GM21423 (cell line): ENCODE measurements around the gene NLGN2.
A peak's percentile ranks its signal among the peaks of the same experiment; 100 is the strongest.

Experiments used
- ATAC-seq: cut with Tn5 transposase; IDR thresholded peaks from one replicate; pipeline ENCODE4 v1.9.1; 2021; ENCODE audit warnings: mild to moderate bottlenecking, moderate library complexity; ENCODE audit not compliant: unreplicated experiment

NLGN2 gene

GRCh38 chr17:7391307-7391706 lies 16.3 kb upstream of the NLGN2 start:
- ATAC-seq = no peak

GRCh38 chr17:7392696-7393612 lies 14.7 kb upstream of the NLGN2 start:
- ATAC-seq = no peak

DNA sequence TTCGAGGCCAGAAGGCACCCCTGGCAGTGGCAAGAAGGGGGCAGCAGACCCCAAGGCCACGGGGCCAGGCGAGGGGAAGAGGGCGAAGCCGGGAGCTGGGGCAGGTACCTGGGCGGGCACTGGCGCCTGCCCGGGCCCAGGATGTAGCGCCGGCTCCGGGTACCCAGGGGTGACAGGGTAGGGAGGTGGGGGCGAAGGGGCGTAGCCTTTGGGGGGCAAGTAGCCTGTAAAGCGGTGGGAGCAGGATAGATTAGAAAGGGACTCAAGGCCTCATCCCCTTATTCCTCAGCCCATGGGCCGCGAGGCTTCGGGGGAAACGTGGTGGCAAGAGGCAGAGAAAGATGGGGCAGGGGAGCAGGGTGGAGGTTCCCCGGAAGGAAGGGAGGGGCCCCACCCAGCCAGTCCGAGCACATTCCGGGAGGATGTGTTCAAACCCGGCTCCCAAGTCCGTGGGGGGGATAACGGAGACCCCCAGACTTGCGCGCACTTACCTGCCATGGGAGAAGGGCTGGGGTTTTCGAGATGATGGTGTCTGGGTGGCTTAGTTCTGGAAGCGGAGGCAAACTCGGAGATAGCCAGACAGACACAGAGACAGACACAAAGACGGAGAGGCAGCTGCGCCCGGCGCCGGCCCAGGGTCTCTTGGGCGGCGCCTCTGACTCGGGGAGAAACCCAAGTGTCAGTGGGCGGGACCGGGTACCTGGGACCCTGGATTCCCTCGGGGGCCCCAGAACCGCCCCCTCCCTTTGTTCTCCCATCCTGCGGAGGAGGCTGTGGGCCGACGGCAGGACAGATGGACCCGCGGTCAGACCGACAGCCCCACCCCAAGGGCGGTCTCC lies 13.8 kb upstream of the NLGN2 start:
- ATAC-seq = peak; percentile 36

GRCh38 chr17:7394452-7395191 lies 13.0 kb upstream of the NLGN2 start, which contains the start of gene PLSCR3:
PLSCR3 (minus strand) TSS chr17:7394525; CDS start chr17:7394110, 415 bp downstream.
- peak; percentile 75 for ATAC-seq

DNA sequence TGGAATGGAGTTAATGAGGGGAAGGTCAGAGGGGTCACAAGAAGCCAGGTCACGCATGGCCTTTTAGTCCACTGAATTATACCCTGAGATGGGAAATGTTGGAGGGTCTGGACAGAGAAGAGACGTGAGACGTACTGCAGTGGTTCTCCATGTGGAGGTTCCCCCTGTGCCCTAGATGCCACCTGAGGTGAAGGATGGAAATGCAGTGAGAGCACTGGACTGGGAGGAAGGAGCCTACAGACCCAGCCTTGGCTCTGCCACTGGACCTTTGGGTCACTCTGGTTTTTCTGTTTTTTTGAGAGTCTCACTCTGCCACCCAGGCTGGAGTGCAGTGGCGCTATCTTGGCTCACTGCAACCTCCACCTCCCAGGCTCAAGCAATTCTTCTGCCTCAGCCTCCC lies 11.5 kb upstream of the NLGN2 start:
- ATAC-seq = no peak

DNA sequence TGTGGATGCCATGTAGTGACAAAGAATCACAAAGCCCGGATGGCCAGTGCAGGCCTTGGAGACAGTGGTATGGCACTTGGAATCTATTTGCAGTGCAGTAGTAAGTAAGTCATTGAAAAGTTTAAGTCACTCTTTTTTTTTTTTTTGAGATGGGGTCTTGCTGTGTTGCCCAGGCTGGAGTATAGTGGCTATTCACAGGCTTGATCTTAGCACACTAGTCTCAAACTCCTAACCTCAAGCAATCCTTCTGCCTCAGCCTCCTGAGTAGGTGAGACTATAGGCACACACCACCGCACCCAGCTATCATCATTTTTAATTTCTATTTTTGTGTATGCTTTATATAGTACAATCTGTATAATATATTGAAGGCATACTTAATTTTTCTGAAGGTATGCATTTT lies 9.0 kb upstream of the NLGN2 start:
- no peak for ATAC-seq

GRCh38 chr17:7403043-7403726 lies 4.5 kb upstream of the NLGN2 start:
- ATAC-seq = no peak

- no peak for ATAC-seq
Observed at GRCh38 chr17:7403727-7403976, 4.0 kb upstream of the NLGN2 start.

DNA sequence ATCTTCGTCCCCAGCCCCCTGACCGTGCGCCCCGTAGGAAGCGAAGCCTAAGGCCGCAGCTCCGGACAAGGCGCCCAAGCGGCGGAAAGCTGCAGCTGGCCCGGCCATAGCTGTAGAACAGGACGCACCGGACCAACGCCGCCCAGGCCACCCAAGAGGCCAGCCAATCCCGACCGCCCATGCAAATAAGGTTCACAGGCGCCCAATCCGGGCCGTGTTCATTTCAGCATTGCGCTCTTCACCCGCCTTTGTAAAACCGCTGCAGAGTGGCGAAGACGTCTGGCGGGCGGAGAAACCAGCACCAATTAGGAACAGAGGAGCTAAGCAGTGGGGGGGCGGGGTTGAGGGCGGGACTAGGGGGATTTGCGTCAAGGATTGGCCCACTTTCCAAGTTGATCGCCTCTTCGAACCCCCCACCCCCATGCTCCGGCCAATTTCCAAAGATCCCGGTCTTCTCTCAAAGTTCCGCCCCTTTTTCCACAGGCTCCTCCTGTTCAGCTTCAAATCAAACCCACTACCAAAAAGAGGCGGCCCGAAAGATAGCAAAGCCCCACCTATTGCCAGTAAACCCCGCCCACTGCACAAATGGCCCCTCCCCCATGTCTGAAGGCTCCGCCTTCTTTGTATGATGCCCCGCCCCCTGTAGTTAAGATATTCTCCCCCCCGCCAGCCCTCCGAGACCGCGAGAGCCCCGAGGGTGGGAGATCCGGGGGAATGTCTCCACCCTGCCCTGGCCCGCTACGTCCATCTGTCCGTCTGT lies 3.5 kb upstream of the NLGN2 start, which contains the start of gene TMEM256:
TSS of gene TMEM256 (minus strand) at position 121 of the 760 bp plus-strand sequence. CDS start at position 108, 13 bp downstream.
- ATAC-seq = peak; percentile 94

DNA sequence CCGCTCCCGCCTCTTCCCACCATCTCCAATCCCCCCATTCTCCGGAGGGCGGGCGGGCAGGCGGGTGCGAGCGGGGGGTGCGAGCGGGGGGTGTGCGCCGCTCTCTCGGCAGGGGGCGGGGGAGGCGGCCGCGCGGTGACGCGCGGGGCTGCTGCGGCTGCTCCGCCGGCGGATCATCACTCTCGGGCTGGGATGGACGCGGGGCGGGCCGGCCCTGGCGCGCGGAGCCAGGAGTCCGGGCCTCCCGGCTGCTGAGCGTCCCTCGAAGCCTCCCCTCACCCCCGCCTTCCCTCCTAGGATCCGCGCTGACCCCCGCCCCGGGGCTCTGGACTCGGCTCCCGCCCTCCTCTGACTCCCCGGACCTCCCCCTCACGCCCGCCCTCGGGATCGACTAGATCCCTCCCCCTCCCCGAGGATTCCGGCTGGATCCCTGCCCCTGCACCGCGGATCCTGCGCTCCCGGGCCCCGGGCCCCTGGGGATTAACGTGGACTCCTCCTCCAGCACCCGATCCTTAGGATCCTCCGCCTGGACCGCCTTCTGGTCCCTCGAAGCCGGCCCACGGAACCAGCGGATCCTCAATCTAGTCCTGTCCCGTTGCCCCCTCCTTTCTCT lies 2.8 kb upstream of the NLGN2 start:
- peak; percentile 7 for ATAC-seq

- ATAC-seq = no peak
Observed at GRCh38 chr17:7405350-7406234, 2.1 kb upstream of the NLGN2 start.

DNA sequence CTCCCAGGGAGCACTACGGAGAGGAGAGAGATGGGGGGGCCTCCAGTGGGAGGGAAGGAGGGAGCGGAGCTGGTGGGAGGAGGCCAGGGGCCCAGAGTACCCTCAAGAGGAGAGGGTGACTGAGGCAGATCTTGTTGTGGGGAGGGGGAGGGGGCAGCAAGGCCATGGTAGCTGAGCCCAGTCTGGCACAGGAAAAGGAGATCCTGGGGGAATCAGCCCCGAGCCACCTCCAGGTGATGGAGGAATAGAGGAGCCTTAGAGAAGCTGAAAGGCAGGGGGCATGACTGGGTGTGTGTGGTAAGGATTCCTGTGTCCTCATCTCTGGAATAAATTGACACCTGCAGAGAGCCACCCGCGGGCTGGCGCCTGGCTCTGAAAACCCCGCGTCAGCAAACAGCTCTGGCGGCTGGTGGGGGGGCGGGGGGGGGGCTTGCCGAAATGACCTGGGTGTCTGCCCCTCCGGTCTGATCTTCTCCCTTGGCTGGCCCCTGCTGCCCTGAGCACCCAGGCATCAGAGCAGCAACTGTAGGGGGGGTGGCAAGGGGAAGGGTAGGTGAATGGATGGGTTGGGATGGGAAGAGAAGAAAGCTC lies 1.3 kb upstream of the NLGN2 start:
- no peak for ATAC-seq

- ATAC-seq = no peak
Observed at GRCh38 chr17:7407082-7407481, 563 bp upstream of the NLGN2 start.

- no peak for ATAC-seq
Observed at GRCh38 chr17:7408252-7408727, 645 bp downstream of the NLGN2 start.

DNA sequence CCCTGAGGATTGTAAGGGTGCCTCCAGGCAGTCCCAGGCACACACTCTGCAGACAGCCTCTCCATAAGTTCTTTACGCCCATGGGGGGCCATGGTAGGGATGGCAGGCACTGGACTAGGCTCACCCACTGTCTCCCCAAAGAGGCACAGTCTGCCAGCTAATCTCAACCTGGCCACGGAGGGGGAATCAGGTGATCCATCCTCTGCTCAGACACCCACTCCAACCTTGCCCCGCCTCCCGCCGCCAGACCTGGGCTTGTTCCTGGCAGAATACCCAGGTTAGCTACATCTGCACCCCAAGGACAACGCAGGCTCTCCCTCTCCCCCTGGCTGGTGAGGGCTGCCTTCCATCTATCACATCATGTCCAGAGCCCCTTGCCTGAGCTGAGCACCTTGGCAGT lies 1.2 kb downstream of the NLGN2 start:
- ATAC-seq = no peak

DNA sequence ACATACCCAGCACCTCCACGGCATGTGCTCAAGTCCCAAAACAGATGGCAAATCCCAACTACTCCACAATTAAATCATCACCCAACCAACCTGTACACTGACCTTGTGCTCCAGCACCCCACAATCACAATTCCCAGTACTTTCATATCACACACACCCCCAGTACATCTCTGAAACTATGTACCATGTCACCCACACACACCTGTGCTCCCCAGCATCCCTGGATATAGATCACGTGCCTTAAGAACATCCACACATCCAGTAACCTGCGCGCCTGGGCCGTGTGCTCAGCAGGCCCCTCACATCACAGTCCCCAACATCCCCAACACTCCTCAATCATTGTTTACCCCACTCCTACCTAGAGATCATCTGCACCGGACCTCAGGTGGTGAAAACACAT lies 2.1 kb downstream of the NLGN2 start:
- no peak for ATAC-seq

DNA sequence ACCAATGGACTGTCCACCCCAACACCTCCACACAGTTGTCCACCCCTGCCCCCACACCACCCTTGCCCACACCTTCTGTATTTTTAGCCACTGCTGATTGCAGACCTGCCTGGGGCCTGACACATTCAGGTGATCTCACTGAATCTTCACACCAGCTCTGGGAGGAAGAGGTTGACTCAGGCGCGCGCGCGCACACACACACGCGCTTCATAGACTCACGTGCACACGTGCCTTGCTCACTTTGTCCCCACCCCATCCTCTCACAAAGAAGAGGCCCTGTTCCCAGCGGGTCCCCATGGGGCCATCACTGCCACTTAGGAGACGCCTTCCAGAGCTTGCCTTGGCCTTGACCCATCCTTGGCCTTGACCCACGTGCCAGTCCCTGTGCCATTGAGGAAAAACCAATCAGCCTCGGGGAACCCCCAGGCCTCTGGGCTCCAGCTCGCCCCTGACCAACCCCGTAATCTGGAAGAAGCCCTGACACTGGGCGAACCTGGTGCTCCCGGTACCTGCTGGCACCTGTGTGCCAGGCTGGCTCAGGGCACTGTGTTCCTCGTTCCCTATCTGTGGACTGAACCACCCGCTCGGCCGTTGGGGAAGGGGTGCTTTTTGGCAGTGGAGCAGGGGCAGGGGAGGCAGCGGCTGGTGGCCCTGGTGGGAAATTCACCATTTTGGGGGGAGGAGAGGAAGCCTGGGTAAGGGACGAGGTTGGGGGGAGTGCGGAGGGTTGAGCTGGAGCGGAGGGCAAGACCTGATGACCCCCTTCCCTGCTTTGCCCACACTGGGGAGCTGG lies 3.2 kb downstream of the NLGN2 start:
- ATAC-seq = no peak
